Ishikawa (cell line): ENCODE measurements around the gene REG3A.

ENCODE experiments used
- CREB1 ChIP-seq: IDR thresholded peaks from 2 replicates; pipeline ENCODE4 v1.6.1; 2012; ENCODE audit warnings: low read depth
- EGR1 ChIP-seq: IDR thresholded peaks from 2 replicates; pipeline ENCODE4 v1.6.1; 2012
- FOXM1 ChIP-seq: IDR thresholded peaks from 2 replicates; pipeline ENCODE4 v1.6.1; 2012; ENCODE audit warnings: low read depth, borderline replicate concordance
- RAD21 ChIP-seq: IDR thresholded peaks from 2 replicates; pipeline ENCODE4 v1.6.1; 2012; ENCODE audit warnings: low read depth
- TAF1 ChIP-seq: IDR thresholded peaks from 2 replicates; pipeline ENCODE4 v1.6.1; 2012; ENCODE audit warnings: low read depth, mild to moderate bottlenecking
- TCF12 ChIP-seq: IDR thresholded peaks from 2 replicates; pipeline ENCODE4 v1.6.1; 2012; ENCODE audit warnings: low read depth
- YY1 ChIP-seq: IDR thresholded peaks from 2 replicates; pipeline ENCODE4 v1.6.1; 2012; ENCODE audit warnings: low read depth

Gene REG3A

GRCh38 chr2:79114797-79115494 is 44.6 kb downstream of the REG3A start:
- TF ChIP-seq YY1 (no peak), CREB1 (no peak), TCF12 (no peak), TAF1 (no peak), EGR1 (no peak)

DNA sequence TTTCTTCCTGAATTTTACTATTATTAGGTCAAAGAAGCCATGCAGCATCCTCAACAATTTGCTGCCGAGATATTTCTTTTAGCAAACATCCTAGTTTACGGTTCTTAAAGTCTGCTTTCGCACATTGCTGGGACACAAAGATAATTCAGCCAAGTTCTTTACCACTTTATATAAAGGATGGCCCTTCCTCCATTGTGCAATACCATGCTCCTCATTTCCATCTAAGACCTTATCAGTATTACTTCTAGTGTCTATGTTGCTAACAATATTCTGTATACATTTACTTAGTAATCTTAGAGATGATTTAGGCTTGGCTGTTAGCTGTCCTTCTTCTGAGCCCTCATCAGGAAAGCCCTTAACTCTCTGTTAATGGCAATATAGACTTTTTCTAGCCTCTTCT is 47.3 kb downstream of the REG3A start:
- TF ChIP-seq YY1 (no peak), TAF1 (no peak), RAD21 (no peak), FOXM1 (no peak)
